Endodermal cell (in vitro differentiated cells): ENCODE measurements around the gene RAET1E. TPM values are rescaled to one million over a fixed set of nuclear protein-coding genes. Genes with fewer than 3 reads are reported as not detected.

Experiments
- DNase-seq: peaks from one replicate; pipeline ENCODE4 v3.0.0-alpha.2; 2017
- H3K27ac ChIP-seq: 2 replicates; pipeline ENCODE4 v1.5.1; 2013; ENCODE audit warnings: mild to moderate bottlenecking, low read depth, low read length, moderate library complexity
- H3K27me3 ChIP-seq: 2 replicates; pipeline ENCODE4 v1.6.1; 2013; ENCODE audit warnings: mild to moderate bottlenecking, low read length, moderate library complexity; ENCODE audit not compliant: insufficient read depth, control insufficient read depth, poor library complexity, severe bottlenecking
- H3K36me3 ChIP-seq: 2 replicates; pipeline ENCODE4 v1.7.0; 2013; ENCODE audit warnings: mild to moderate bottlenecking, low read length, moderate library complexity; ENCODE audit not compliant: control insufficient read depth, insufficient read depth
- H3K4me1 ChIP-seq: one replicate; pipeline ENCODE4 v1.7.0; 2013; ENCODE audit warnings: low read length; ENCODE audit not compliant: control insufficient read depth, insufficient read depth
- H3K4me3 ChIP-seq: 2 replicates; pipeline ENCODE4 v1.5.1; 2013; ENCODE audit warnings: mild to moderate bottlenecking, low read length, moderate library complexity
- H3K9ac ChIP-seq: 2 replicates; pipeline ENCODE4 v1.6.1; 2013; ENCODE audit warnings: mild to moderate bottlenecking, low read length, moderate library complexity; ENCODE audit not compliant: poor library complexity, severe bottlenecking; ENCODE audit errors: extremely low read depth
- H3K9me3 ChIP-seq: 2 replicates; pipeline ENCODE4 v1.6.1; 2013; ENCODE audit warnings: mild to moderate bottlenecking, low read length, moderate library complexity; ENCODE audit not compliant: control insufficient read depth
- H3K27ac Mint-ChIP-seq: 2 replicates; pipeline ENCODE4 v1.8.0; 2020; ENCODE audit warnings: mixed read lengths
- H3K27me3 Mint-ChIP-seq: 2 replicates; pipeline ENCODE4 v1.8.0; 2021; ENCODE audit warnings: mild to moderate bottlenecking, mixed read lengths; ENCODE audit not compliant: insufficient read depth
- H3K36me3 Mint-ChIP-seq: 2 replicates; pipeline ENCODE4 v1.8.0; 2020; ENCODE audit warnings: low read depth, mixed read lengths
- H3K4me1 Mint-ChIP-seq: 2 replicates; pipeline ENCODE4 v1.8.0; 2020; ENCODE audit warnings: mixed read lengths
- H3K4me3 Mint-ChIP-seq: 2 replicates; pipeline ENCODE4 v1.8.0; 2020; ENCODE audit warnings: mild to moderate bottlenecking, moderate library complexity, mixed read lengths
- H3K9me3 Mint-ChIP-seq: 2 replicates; pipeline ENCODE4 v1.8.0; 2020; ENCODE audit warnings: mild to moderate bottlenecking, mixed read lengths
- WGBS, 2 experiments: methylation state at CpG; one replicate each; pipeline versions ENCODE4 v1.1.5 to v1.1.7; 2013; ENCODE audit warnings: missing lambda C conversion rate in 2 of 2, mixed read lengths in 1 of 2; ENCODE audit not compliant: insufficient coverage in 1 of 2, insufficient read length in 1 of 2; 5-methylcytosine and 5-hydroxymethylcytosine counted together
- total RNA-seq, 2 donors: library from RNA; stranded (reverse); fragmentation: NEBNext Ultra II Directional in 1 of 2; extraction: Animal tissue kit (Norgen Biotek cat#: 25700) in 1 of 2; gene quantifications; 2 replicates in 1 of 2; 3 replicates in 1 of 2; pipeline ENCODE4 v1.2.1, GENCODE V29; 2021
- TF ChIP-seq, protein P1 (sequence below): fragments of 200-600 bp; sonication (generic); conservative IDR thresholded peaks from 2 replicates; pipeline ENCODE4 v1.5.0; 2021; ENCODE audit warnings: antibody characterized with exemption, mild to moderate bottlenecking

The RAET1E gene
- total RNA-seq, 2 donors from 2014 or later: not detected

DNA sequence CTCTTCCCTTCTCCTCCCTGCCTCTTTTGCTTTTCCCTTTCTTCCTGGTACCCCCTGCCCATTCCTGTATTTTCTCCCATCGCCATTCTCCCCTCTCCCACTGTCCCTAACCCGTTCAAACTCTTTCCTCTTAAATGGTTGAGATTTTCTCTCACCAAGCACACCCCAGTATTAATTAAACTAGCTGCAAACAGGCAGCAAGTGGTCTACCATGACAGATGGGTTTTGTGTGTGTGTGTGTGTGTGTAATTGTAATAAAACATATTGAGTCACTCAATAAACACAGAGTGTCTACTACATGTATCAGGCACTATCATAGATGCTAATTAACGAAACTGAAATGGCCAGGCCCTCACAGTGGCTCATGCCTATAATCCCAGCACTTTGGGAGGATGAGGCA is 6.7 kb downstream of the RAET1E start:
- Mint-ChIP-seq H3K9me3 (no peaks in the 10 kb centered on the region), H3K36me3 (no peaks in the 10 kb centered on the region), H3K4me1 (peaks cover 8% of the 10 kb centered on the region), H3K27me3 (peaks cover 54% of the 10 kb centered on the region), H3K4me3 (no peak overlapping the region), H3K27ac (no peak overlapping the region)
- no peak overlapping the region for H3K4me3 ChIP-seq
- no peak for DNase-seq
- no peaks in the 10 kb centered on the region for H3K9me3 ChIP-seq
- H3K27ac ChIP-seq: no peak overlapping the region
- no peaks in the 10 kb centered on the region for H3K4me1 ChIP-seq
- no peaks in the 10 kb centered on the region for H3K36me3 ChIP-seq
- TF ChIP-seq, protein P1, sequence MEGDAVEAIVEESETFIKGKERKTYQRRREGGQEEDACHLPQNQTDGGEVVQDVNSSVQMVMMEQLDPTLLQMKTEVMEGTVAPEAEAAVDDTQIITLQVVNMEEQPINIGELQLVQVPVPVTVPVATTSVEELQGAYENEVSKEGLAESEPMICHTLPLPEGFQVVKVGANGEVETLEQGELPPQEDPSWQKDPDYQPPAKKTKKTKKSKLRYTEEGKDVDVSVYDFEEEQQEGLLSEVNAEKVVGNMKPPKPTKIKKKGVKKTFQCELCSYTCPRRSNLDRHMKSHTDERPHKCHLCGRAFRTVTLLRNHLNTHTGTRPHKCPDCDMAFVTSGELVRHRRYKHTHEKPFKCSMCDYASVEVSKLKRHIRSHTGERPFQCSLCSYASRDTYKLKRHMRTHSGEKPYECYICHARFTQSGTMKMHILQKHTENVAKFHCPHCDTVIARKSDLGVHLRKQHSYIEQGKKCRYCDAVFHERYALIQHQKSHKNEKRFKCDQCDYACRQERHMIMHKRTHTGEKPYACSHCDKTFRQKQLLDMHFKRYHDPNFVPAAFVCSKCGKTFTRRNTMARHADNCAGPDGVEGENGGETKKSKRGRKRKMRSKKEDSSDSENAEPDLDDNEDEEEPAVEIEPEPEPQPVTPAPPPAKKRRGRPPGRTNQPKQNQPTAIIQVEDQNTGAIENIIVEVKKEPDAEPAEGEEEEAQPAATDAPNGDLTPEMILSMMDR: no peak
- H3K27me3 ChIP-seq: no peaks in the 10 kb centered on the region
- 86% methylated on average over 3 of the region's 3 CpGs; no CpG with 5 or more reads in 1 of the 2 experiments for WGBS, 2 experiments
- H3K9ac ChIP-seq: no peak overlapping the region

DNA sequence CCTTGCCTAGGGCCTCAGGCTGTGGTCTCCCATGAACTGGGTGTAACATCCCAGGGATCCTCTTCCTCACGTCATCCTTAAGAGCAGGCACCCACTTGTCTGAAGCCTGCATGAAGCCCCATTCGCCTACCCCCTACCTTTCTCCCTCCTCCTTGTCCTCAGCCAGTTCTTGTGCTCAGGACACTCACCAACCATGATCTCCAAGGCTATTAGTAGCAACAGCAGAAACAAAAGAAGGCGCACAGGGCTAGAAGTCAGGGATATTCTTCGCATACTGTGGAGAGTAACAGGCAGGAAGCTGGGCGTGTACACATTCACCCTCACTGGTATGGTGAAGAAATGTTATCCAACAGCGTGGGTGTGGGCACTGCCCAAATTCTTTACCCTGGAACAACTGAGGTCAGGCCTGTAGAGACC is 7.3 kb downstream of the RAET1E start:
- Histone ChIP-seq H3K9ac (no peak overlapping the region), H3K4me1 (no peaks in the 10 kb centered on the region), H3K27ac (no peak overlapping the region), H3K36me3 (no peaks in the 10 kb centered on the region), H3K27me3 (no peaks in the 10 kb centered on the region), H3K4me3 (no peak overlapping the region), H3K9me3 (no peaks in the 10 kb centered on the region)
- Mint-ChIP-seq H3K27me3 (peaks cover 56% of the 10 kb centered on the region), H3K36me3 (no peaks in the 10 kb centered on the region), H3K4me3 (no peak overlapping the region), H3K27ac (no peak overlapping the region), H3K4me1 (peaks cover 6% of the 10 kb centered on the region), H3K9me3 (no peaks in the 10 kb centered on the region)
- 74 to 75% methylated on average over 3 to 6 of the region's 6 CpGs for WGBS, 2 experiments
- DNase-seq: no peak
- TF ChIP-seq, protein P1: no peak

DNA sequence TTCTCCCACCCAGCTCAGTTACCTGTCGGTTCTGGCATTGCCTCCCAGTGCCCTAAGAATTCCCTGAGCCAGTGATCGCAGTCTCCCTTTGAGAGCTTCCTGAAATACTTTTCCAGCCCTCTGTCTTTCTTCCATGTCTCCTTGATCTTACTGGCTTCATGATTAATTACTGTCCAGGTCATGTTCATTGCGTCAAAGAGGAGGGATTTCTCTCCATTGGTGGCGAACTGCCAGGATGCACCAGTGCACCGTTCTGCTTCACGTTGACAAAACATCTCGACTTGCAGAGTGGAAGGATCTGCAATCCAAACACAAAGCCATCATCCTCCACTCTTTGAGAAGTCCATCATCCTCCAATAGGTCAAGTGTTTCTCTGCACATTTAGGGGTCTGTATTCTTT is 8.6 kb downstream of the RAET1E start:
- Histone ChIP-seq H3K27ac (no peak overlapping the region), H3K9ac (no peak overlapping the region), H3K4me3 (no peak overlapping the region), H3K36me3 (no peaks in the 10 kb centered on the region), H3K27me3 (peaks cover 6% of the 10 kb centered on the region), H3K9me3 (no peaks in the 10 kb centered on the region), H3K4me1 (no peaks in the 10 kb centered on the region)
- TF ChIP-seq, protein P1: no peak
- Mint-ChIP-seq H3K4me3 (no peak overlapping the region), H3K9me3 (no peaks in the 10 kb centered on the region), H3K27me3 (peaks cover 63% of the 10 kb centered on the region), H3K36me3 (no peaks in the 10 kb centered on the region), H3K27ac (no peak overlapping the region), H3K4me1 (no peaks in the 10 kb centered on the region)
- no peak for DNase-seq
- 82 to 83% methylated on average over 7 of the region's 7 CpGs for WGBS, 2 experiments
